Osteoblast (primary cell): Measurements from ENCODE around the gene ZNF8. TPM values are rescaled to one million over a fixed set of nuclear protein-coding genes. Genes with fewer than 3 reads are reported as not detected.

Experiments used
- DNase-seq: peaks from one replicate; pipeline ENCODE4 v3.0.0; 2011; ENCODE audit warnings: low spot score, mixed read lengths; ENCODE audit not compliant: insufficient read length; ENCODE audit errors: missing footprints
- H2AFZ ChIP-seq: 2 replicates; pipeline ENCODE4 v1.6.0; 2011; ENCODE audit warnings: mild to moderate bottlenecking, low read length
- H3K27ac ChIP-seq: 2 replicates; pipeline ENCODE4 v1.5.1; 2011; ENCODE audit warnings: mild to moderate bottlenecking, low read depth, low read length, moderate library complexity
- H3K27me3 ChIP-seq: 2 replicates; pipeline ENCODE4 v1.6.0; 2012; ENCODE audit warnings: mild to moderate bottlenecking, control low read depth, inconsistent platforms, low read length, moderate library complexity; ENCODE audit not compliant: insufficient read depth
- H3K36me3 ChIP-seq: 2 replicates; pipeline ENCODE4 v1.5.1; 2011; ENCODE audit warnings: mild to moderate bottlenecking, low read length, control low read depth, moderate library complexity; ENCODE audit not compliant: insufficient read depth
- H3K4me1 ChIP-seq: 2 replicates; pipeline ENCODE4 v1.5.1; 2011; ENCODE audit warnings: mild to moderate bottlenecking, low read length, control low read depth, moderate library complexity; ENCODE audit not compliant: insufficient read depth
- H3K4me2 ChIP-seq: 2 replicates; pipeline ENCODE4 v1.6.0; 2011; ENCODE audit warnings: mild to moderate bottlenecking, low read length; ENCODE audit not compliant: insufficient read depth
- H3K4me3 ChIP-seq: fragments of 200-600 bp; sonication (generic); 3 replicates; pipeline ENCODE4 v1.5.1; 2012; ENCODE audit warnings: mild to moderate bottlenecking, low read length, inconsistent platforms; ENCODE audit not compliant: insufficient read depth
- H3K79me2 ChIP-seq: 2 replicates; pipeline ENCODE4 v1.6.0; 2012; ENCODE audit warnings: mild to moderate bottlenecking, low read length, control low read depth, inconsistent platforms; ENCODE audit not compliant: insufficient read depth
- H3K9me3 ChIP-seq: 2 replicates; pipeline ENCODE4 v1.5.1; 2011; ENCODE audit warnings: low read depth, low read length, control low read depth
- H4K20me1 ChIP-seq: 2 replicates; pipeline ENCODE4 v1.6.0; 2012; ENCODE audit warnings: mild to moderate bottlenecking, low read length, control low read depth; ENCODE audit not compliant: insufficient read depth
- CTCF ChIP-seq: IDR thresholded peaks from 2 replicates; pipeline ENCODE4 v1.5.1; 2011; ENCODE audit warnings: mild to moderate bottlenecking, low read depth, low read length, moderate library complexity; ENCODE audit errors: extremely low read depth
- total RNA-seq: library from RNA; depleted of rRNA; stranded (reverse); fragments of >200 nt; gene quantifications from 2 replicates; pipeline ENCODE4 v1.2.3, GENCODE V29; 2012

Gene ZNF8
- total RNA-seq, 1 donor, result 8.7 TPM

GRCh38 chr19:58326914-58327726 lies 48.4 kb downstream of the ZNF8 start, which contains the start of gene ZSCAN22:
ZSCAN22 (plus strand) TSS chr19:58326994; CDS start chr19:58334803, 7,809 bp downstream.
- DNase-seq, result peak; percentile 98
- Histone ChIP-seq H3K36me3 (no peaks in the 10 kb centered on the region), H3K27ac (peak within 1 kb of the TSS; percentile 88), H3K4me3 (peak within 1 kb of the TSS; percentile 91), H3K27me3 (no peaks in the 10 kb centered on the region), H3K4me2 (peak within 1 kb of the TSS; percentile 82), H4K20me1 (peaks cover 7% of the 10 kb centered on the region), H3K9me3 (no peaks in the 10 kb centered on the region), H3K4me1 (peaks cover 20% of the 10 kb centered on the region), H3K79me2 (peaks cover 47% of the 10 kb centered on the region), H2AFZ (peak within 1 kb of the TSS; percentile 98)
- TF ChIP-seq CTCF, result no peak

GRCh38 chr19:58328999-58329398 lies 50.2 kb downstream of the ZNF8 start:
- Histone ChIP-seq H2AFZ (no peak overlapping the region), H3K27ac (no peak overlapping the region), H3K9me3 (no peaks in the 10 kb centered on the region), H3K79me2 (peaks cover 45% of the 10 kb centered on the region), H3K4me2 (no peak overlapping the region), H3K4me1 (peaks cover 20% of the 10 kb centered on the region), H3K36me3 (no peaks in the 10 kb centered on the region), H4K20me1 (peaks cover 7% of the 10 kb centered on the region), H3K4me3 (no peak overlapping the region), H3K27me3 (no peaks in the 10 kb centered on the region)
- TF ChIP-seq CTCF, result no peak
- DNase-seq, result no peak

DNA sequence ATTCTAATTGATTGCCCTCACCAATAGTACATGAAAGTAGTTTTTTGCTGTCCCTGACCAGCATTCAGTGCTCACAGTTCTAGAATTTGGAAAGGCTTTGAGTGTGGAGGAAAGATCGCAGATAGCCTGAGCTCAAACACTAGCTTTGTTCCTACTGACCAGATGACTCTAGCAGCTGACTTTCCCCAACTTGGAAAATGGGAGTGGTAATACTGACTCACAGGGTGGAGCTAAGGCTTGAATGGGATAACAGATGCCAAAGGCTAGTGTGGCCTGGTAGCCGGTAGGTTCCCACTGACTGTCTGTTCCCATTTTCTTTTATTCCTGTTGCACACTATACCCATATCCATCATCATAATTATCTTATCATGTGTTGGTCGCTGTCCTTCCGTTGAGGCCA lies 51.7 kb downstream of the ZNF8 start:
- H2AFZ ChIP-seq, result no peak overlapping the region
- peak; percentile 96 for DNase-seq
- no peaks in the 10 kb centered on the region for H3K9me3 ChIP-seq
- peak overlapping the region; percentile 27 for H3K27ac ChIP-seq
- peak overlapping the region; percentile 31 for H3K4me2 ChIP-seq
- no peaks in the 10 kb centered on the region for H3K36me3 ChIP-seq
- peaks cover 5% of the 10 kb centered on the region for H4K20me1 ChIP-seq
- no peak for TF ChIP-seq CTCF
- peaks cover 31% of the 10 kb centered on the region for H3K79me2 ChIP-seq
- no peak overlapping the region for H3K4me3 ChIP-seq
- peaks cover 17% of the 10 kb centered on the region for H3K4me1 ChIP-seq
- no peaks in the 10 kb centered on the region for H3K27me3 ChIP-seq

DNA sequence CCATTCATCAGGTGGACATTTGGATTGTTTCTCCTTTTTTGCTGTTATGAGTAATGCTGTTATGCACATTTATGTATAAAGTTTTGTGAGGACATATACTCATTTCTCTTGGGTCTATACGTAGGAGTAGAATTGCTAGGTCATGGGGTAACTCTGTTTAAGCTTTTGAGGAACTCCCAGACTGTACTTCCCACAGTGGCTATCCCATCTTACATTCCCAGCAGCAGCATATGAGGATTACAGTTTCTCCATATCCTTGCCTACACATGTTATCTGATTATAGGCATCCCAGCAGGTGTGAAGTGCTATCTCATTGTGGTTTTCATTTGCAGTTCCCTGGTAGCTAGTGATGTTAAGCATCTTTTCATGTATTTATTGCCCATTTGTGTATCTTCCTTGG lies 53.9 kb downstream of the ZNF8 start:
- Histone ChIP-seq H3K36me3 (peaks cover 7% of the 10 kb centered on the region), H3K27me3 (no peaks in the 10 kb centered on the region), H3K4me1 (peaks cover 7% of the 10 kb centered on the region), H2AFZ (no peak overlapping the region), H3K9me3 (no peaks in the 10 kb centered on the region), H3K79me2 (peaks cover 16% of the 10 kb centered on the region), H3K4me2 (no peak overlapping the region), H4K20me1 (peaks cover 3% of the 10 kb centered on the region), H3K4me3 (no peak overlapping the region), H3K27ac (no peak overlapping the region)
- TF ChIP-seq CTCF, result no peak
- DNase-seq, result no peak
